ENCODE measurements around the gene ATP13A2.

Gene ATP13A2

GRCh38 chr1:17031436-17031835 is 19.7 kb upstream of the ATP13A2 start:
- DNase-seq (ENCODE audit: low read depth): no peak
- H3K4me3 ChIP-seq (replicated peaks; ENCODE audit: low read depth, low read length): no peak overlapping the region
- no peak for TF ChIP-seq CTCF (IDR thresholded peaks at IDR 0.05; ENCODE audit: low read length, missing control alignments)

GRCh38 chr1:17030206-17030605 is 18.5 kb upstream of the ATP13A2 start:
- no peak overlapping the region for H3K4me3 ChIP-seq (replicated peaks; ENCODE audit: low read depth, low read length)
- TF ChIP-seq CTCF (IDR thresholded peaks at IDR 0.05; ENCODE audit: low read length, missing control alignments): no peak
- no peak for DNase-seq (ENCODE audit: low read depth)

GRCh38 chr1:17028662-17029188 is 17.0 kb upstream of the ATP13A2 start:
- no peak for TF ChIP-seq CTCF (IDR thresholded peaks at IDR 0.05; ENCODE audit: low read length, missing control alignments)
- H3K4me3 ChIP-seq (replicated peaks; ENCODE audit: low read depth, low read length): no peak overlapping the region
- no peak for DNase-seq (ENCODE audit: low read depth)

GRCh38 chr1:17027900-17028299 is 16.2 kb upstream of the ATP13A2 start:
- no peak overlapping the region for H3K4me3 ChIP-seq (replicated peaks; ENCODE audit: low read depth, low read length)
- DNase-seq (ENCODE audit: low read depth): no peak
- no peak for TF ChIP-seq CTCF (IDR thresholded peaks at IDR 0.05; ENCODE audit: low read length, missing control alignments)

- DNase-seq (ENCODE audit: low read depth): no peak
- H3K4me3 ChIP-seq (replicated peaks; ENCODE audit: low read depth, low read length): no peak overlapping the region
- TF ChIP-seq CTCF (IDR thresholded peaks at IDR 0.05; ENCODE audit: low read length, missing control alignments): no peak
Observed at GRCh38 chr1:17027403-17027802, 15.7 kb upstream of the ATP13A2 start.

- TF ChIP-seq CTCF (IDR thresholded peaks at IDR 0.05; ENCODE audit: low read length, missing control alignments): no peak
- no peak for DNase-seq (ENCODE audit: low read depth)
- H3K4me3 ChIP-seq (replicated peaks; ENCODE audit: low read depth, low read length): no peak overlapping the region
Observed at GRCh38 chr1:17024721-17025120, 13.0 kb upstream of the ATP13A2 start.

GRCh38 chr1:17023573-17023972 is 11.8 kb upstream of the ATP13A2 start:
- DNase-seq (ENCODE audit: low read depth): no peak
- H3K4me3 ChIP-seq (replicated peaks; ENCODE audit: low read depth, low read length): no peak overlapping the region
- TF ChIP-seq CTCF (IDR thresholded peaks at IDR 0.05; ENCODE audit: low read length, missing control alignments): no peak
